Fibroblast of mammary gland (primary cell): ENCODE results near the gene ZGPAT.

Source experiments
- DNase-seq: peaks from one replicate; pipeline ENCODE4 v3.0.0-alpha.2; 2010; ENCODE audit warnings: low read depth
- H3K4me3 ChIP-seq: 2 replicates; pipeline ENCODE4 v1.5.1; 2011; ENCODE audit warnings: low read depth, mild to moderate bottlenecking, low read length, moderate library complexity; ENCODE audit not compliant: control insufficient read depth
- CTCF ChIP-seq: conservative IDR thresholded peaks from 2 replicates; pipeline ENCODE4 v1.5.1; 2011; ENCODE audit warnings: low read depth, low read length, inconsistent platforms; ENCODE audit not compliant: control insufficient read depth, insufficient read depth

ZGPAT gene

GRCh38 chr20:63693083-63693732 lies 14.6 kb upstream of the ZGPAT start:
- DNase-seq = no peak
- TF ChIP-seq CTCF = no peak
- no peak overlapping the region for H3K4me3 ChIP-seq

GRCh38 chr20:63693733-63694583 lies 13.9 kb upstream of the ZGPAT start:
- no peak for DNase-seq
- no peak overlapping the region for H3K4me3 ChIP-seq
- no peak for TF ChIP-seq CTCF

- TF ChIP-seq CTCF = no peak
- DNase-seq = no peak
- H3K4me3 ChIP-seq = no peak overlapping the region
These were observed 13.0 kb upstream of the ZGPAT start for GRCh38 chr20:63694584-63695423.

GRCh38 chr20:63695424-63696305 lies 12.2 kb upstream of the ZGPAT start:
- TF ChIP-seq CTCF = no peak
- DNase-seq = no peak
- no peak overlapping the region for H3K4me3 ChIP-seq

DNA sequence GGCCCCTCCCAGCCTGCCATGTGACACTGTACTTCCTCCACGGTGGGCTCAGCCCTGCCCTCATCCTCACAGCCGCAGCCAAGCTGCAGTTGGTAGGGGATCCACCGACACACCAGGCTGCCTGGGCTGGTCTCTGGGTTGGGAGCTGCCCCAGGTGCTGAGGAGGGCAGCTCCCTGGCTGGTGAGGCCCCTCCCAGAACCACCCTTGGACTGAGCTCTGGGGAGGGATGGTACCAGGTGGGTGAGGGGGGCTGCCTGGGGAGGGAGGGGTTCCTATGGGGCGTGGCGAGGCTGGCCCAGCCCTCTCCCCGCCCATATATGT lies 11.6 kb upstream of the ZGPAT start:
- peak overlapping the region; percentile 39 for H3K4me3 ChIP-seq
- TF ChIP-seq CTCF = no peak
- DNase-seq = no peak
